ENCODE measurements around the gene RIPK1. TPM values are rescaled to one million over a fixed set of nuclear protein-coding genes. Genes with fewer than 3 reads are reported as not detected.

RIPK1 gene
- total and polyA plus RNA-seq, 10 of the 15 experiments (the other 5 are each of a cell fraction or from before 2014, with no cell fraction given), result 1.6 to 11.2 (median 6.3) TPM

DNA sequence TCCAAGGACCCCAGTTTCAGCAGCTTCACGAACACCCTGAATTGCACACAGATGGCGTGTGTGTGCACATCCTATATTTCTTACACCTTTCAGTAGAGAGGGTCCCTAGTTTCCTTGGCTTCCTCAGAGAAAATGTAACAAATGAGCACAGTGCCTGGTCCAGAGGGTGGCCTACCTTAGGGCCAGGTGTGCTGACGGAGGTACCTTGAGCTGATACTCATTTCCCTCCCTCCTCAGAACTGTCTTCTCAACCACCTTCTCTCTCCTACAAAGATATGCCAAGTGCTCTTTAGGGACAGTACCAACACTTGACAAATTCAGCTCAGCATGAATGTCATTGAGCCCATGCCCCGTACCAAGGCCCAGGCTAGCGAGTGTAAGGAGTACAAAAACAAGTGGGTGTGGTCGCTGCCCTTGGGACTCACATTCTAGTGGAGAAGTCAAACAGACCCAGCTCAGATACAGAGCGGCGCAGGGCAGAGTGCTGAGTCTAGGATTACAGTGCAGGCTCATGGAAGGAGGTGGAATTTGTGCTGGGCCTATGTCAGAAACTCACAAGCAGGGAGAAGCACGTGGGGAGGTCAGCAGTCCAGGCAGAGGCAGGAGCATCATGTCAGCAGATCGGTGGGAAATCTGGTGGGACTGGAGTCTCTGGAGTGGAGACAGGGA lies 40.6 kb downstream of the RIPK1 start:
- intact Hi-C loops (cut with micrococcal nuclease; ENCODE audit: unreplicated experiment), result no loop called here
- Histone ChIP-seq H3K4me1 (ENCODE audit: control insufficient read depth, insufficient read depth, low read length) (no peaks in the 10 kb centered on the region), H3K4me2 (ENCODE audit: control insufficient read depth, insufficient read depth) (no peak overlapping the region), H3K79me2 (ENCODE audit: control insufficient read depth, insufficient read depth, low read length) (no peaks in the 10 kb centered on the region), H3K27me3 (replicated peaks in 1 of 2; ENCODE audit: control insufficient read depth in 2 of 2, insufficient read depth in 2 of 2, low read length in 1 of 2) (no peaks in the 10 kb centered on the region), H3K4me3 (no peak overlapping the region), H3K27ac (ENCODE audit: control insufficient read depth, insufficient read depth) (no peak overlapping the region), H3K9me3 (replicated peaks; ENCODE audit: control insufficient read depth, insufficient read depth, low read length) (no peaks in the 10 kb centered on the region), H3K36me3 (ENCODE audit: control insufficient read depth in 2 of 2, insufficient read depth in 2 of 2, low read length in 1 of 2) (peaks cover 3 to 11% of the 10 kb centered on the region in 2 experiments), H2AFZ (ENCODE audit: control insufficient read depth, low read depth, low read length) (no peak overlapping the region), H4K20me1 (ENCODE audit: control insufficient read depth, insufficient read depth) (no peaks in the 10 kb centered on the region), H3K9ac (ENCODE audit: control insufficient read depth, insufficient read depth, low read length) (no peak overlapping the region)
- ChIA-PET POLR2A (no interaction called here), CTCF (no interaction called here), RAD21 (ENCODE audit: unreplicated experiment) (no interaction called here), SMC1A (ENCODE audit: uncharacterized antibody, unreplicated experiment) (interaction anchor here (1.1 kb wide), 1 partner anchor 17 kb away, joined by 4 read pairs; no protein-coding TSS in a partner anchor)
- BruUV-seq (replicated peaks), result no TSS peak
- DNase-seq (ENCODE audit: low read depth, low spot score) (no peak), FAIRE-seq (no peak), ATAC-seq (no peak)
- WGBS (ENCODE audit: insufficient coverage, insufficient replicate concordance, low lambda C conversion rate, missing lambda C conversion rate), result 96% methylated on average over 10 of the region's 10 CpGs
- TF ChIP-seq, protein P1, sequence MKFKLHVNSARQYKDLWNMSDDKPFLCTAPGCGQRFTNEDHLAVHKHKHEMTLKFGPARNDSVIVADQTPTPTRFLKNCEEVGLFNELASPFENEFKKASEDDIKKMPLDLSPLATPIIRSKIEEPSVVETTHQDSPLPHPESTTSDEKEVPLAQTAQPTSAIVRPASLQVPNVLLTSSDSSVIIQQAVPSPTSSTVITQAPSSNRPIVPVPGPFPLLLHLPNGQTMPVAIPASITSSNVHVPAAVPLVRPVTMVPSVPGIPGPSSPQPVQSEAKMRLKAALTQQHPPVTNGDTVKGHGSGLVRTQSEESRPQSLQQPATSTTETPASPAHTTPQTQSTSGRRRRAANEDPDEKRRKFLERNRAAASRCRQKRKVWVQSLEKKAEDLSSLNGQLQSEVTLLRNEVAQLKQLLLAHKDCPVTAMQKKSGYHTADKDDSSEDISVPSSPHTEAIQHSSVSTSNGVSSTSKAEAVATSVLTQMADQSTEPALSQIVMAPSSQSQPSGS (IDR thresholded peaks at IDR 0.05; ENCODE audit: low read length), result no peak
- TF ChIP-seq, protein P2, sequence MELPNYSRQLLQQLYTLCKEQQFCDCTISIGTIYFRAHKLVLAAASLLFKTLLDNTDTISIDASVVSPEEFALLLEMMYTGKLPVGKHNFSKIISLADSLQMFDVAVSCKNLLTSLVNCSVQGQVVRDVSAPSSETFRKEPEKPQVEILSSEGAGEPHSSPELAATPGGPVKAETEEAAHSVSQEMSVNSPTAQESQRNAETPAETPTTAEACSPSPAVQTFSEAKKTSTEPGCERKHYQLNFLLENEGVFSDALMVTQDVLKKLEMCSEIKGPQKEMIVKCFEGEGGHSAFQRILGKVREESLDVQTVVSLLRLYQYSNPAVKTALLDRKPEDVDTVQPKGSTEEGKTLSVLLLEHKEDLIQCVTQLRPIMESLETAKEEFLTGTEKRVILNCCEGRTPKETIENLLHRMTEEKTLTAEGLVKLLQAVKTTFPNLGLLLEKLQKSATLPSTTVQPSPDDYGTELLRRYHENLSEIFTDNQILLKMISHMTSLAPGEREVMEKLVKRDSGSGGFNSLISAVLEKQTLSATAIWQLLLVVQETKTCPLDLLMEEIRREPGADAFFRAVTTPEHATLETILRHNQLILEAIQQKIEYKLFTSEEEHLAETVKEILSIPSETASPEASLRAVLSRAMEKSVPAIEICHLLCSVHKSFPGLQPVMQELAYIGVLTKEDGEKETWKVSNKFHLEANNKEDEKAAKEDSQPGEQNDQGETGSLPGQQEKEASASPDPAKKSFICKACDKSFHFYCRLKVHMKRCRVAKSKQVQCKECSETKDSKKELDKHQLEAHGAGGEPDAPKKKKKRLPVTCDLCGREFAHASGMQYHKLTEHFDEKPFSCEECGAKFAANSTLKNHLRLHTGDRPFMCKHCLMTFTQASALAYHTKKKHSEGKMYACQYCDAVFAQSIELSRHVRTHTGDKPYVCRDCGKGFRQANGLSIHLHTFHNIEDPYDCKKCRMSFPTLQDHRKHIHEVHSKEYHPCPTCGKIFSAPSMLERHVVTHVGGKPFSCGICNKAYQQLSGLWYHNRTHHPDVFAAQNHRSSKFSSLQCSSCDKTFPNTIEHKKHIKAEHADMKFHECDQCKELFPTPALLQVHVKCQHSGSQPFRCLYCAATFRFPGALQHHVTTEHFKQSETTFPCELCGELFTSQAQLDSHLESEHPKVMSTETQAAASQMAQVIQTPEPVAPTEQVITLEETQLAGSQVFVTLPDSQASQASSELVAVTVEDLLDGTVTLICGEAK (IDR thresholded peaks at IDR 0.05; ENCODE audit: borderline replicate concordance), result no peak
- TF ChIP-seq NFXL1 (IDR thresholded peaks at IDR 0.05; ENCODE audit: borderline replicate concordance), result no peak
- no peak for TF ChIP-seq RELA (IDR thresholded peaks at IDR 0.05; ENCODE audit: borderline replicate concordance, partially characterized antibody)
- no peak for TF ChIP-seq IRF4 (IDR thresholded peaks at IDR 0.05; ENCODE audit: low read depth, low read length)
- TF ChIP-seq, protein P3, sequence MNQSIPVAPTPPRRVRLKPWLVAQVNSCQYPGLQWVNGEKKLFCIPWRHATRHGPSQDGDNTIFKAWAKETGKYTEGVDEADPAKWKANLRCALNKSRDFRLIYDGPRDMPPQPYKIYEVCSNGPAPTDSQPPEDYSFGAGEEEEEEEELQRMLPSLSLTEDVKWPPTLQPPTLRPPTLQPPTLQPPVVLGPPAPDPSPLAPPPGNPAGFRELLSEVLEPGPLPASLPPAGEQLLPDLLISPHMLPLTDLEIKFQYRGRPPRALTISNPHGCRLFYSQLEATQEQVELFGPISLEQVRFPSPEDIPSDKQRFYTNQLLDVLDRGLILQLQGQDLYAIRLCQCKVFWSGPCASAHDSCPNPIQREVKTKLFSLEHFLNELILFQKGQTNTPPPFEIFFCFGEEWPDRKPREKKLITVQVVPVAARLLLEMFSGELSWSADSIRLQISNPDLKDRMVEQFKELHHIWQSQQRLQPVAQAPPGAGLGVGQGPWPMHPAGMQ (IDR thresholded peaks at IDR 0.05; ENCODE audit: borderline replicate concordance), result no peak
- no peak for TF ChIP-seq ZNF622 (IDR thresholded peaks at IDR 0.05)
- TF ChIP-seq ZSCAN29 (IDR thresholded peaks at IDR 0.05), result no peak
- TF ChIP-seq, protein P4, sequence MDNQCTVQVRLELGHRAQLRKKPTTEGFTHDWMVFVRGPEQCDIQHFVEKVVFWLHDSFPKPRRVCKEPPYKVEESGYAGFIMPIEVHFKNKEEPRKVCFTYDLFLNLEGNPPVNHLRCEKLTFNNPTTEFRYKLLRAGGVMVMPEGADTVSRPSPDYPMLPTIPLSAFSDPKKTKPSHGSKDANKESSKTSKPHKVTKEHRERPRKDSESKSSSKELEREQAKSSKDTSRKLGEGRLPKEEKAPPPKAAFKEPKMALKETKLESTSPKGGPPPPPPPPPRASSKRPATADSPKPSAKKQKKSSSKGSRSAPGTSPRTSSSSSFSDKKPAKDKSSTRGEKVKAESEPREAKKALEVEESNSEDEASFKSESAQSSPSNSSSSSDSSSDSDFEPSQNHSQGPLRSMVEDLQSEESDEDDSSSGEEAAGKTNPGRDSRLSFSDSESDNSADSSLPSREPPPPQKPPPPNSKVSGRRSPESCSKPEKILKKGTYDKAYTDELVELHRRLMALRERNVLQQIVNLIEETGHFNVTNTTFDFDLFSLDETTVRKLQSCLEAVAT (IDR thresholded peaks at IDR 0.05), result no peak
- no peak for TF ChIP-seq MXI1 (IDR thresholded peaks at IDR 0.05; ENCODE audit: low read depth, low read length)
- TF ChIP-seq FOXK2 (IDR thresholded peaks at IDR 0.05), result no peak
- no peak for TF ChIP-seq MEF2B (IDR thresholded peaks at IDR 0.05; ENCODE audit: partially characterized antibody, poor library complexity, severe bottlenecking)
- no peak for TF ChIP-seq NR2F1 (conservative IDR thresholded peaks at IDR 0.05)
- in situ Hi-C loops (cut with MboI), result no loop called here

Measured in GM12878 (cell line).